CD4-positive, alpha-beta T cell treated with Interleukin-1 beta for 1 hour (primary cell): ENCODE results near the gene TLCD1.
A peak's percentile ranks its signal among the peaks of the same experiment; 100 is the strongest.
"Not testable (repeated sequence)": the region's sequence is repeated elsewhere in the genome, so short reads cannot be mapped to it uniquely, and the experiment has no call there.

Experiments
- DNase-seq, 2 donors: peaks; one replicate each; pipeline ENCODE4 v3.0.0-alpha.2; 2020 to 2022

Gene TLCD1

GRCh38 chr17:28746611-28747050, 20.6 kb upstream of the TLCD1 start:
- no peak for DNase-seq

- no peak for DNase-seq
These were observed 19.9 kb upstream of the TLCD1 start for GRCh38 chr17:28745786-28746411.

GRCh38 chr17:28744972-28745785, 19.1 kb upstream of the TLCD1 start:
- DNase-seq: peak; percentile 36 to 43

- DNase-seq: peak; percentile 77 to 79
These were observed 18.3 kb upstream of the TLCD1 start for GRCh38 chr17:28744104-28744971.

GRCh38 chr17:28743243-28744103, 17.4 kb upstream of the TLCD1 start, which contains the start of gene TRAF4:
TRAF4 (plus strand) TSS chr17:28744011; CDS start chr17:28744113, 102 bp downstream.
- DNase-seq: peak; percentile 78 to 84

GRCh38 chr17:28741358-28742349, 15.6 kb upstream of the TLCD1 start:
- peak in 1 of 2 donors; percentile 63 for DNase-seq

GRCh38 chr17:28740406-28741357, 14.6 kb upstream of the TLCD1 start:
- no peak for DNase-seq

- peak; percentile 64 to 87 for DNase-seq
These were observed 12.8 kb upstream of the TLCD1 start for GRCh38 chr17:28738680-28739384.

- DNase-seq: peak in 1 of 2 donors; percentile 85
These were observed 12.0 kb upstream of the TLCD1 start for GRCh38 chr17:28737770-28738679.

GRCh38 chr17:28737316-28737715, 11.3 kb upstream of the TLCD1 start:
- no peak for DNase-seq

GRCh38 chr17:28735913-28736769, 10.1 kb upstream of the TLCD1 start:
- DNase-seq: not testable (repeated sequence)

GRCh38 chr17:28735242-28735722, 9.2 kb upstream of the TLCD1 start:
- no peak for DNase-seq

- no peak for DNase-seq
These were observed 8.7 kb upstream of the TLCD1 start for GRCh38 chr17:28734712-28735241.

- DNase-seq: no peak
These were observed 7.3 kb upstream of the TLCD1 start for GRCh38 chr17:28733346-28733745.

- DNase-seq: no peak
These were observed 3.9 kb upstream of the TLCD1 start for GRCh38 chr17:28729950-28730330.
